Epidermal melanocyte (primary cell): ENCODE measurements around the gene ERH.

ENCODE experiments used
- DNase-seq: peaks from one replicate; pipeline ENCODE4 v3.0.0; 2011; ENCODE audit warnings: low spot score; ENCODE audit not compliant: insufficient read length

The ERH gene

GRCh38 chr14:69356903-69357543 is 41.1 kb downstream of the ERH start:
- DNase-seq: no peak

GRCh38 chr14:69355607-69356281 is 42.4 kb downstream of the ERH start:
- DNase-seq: no peak

GRCh38 chr14:69355154-69355597 is 42.9 kb downstream of the ERH start:
- no peak for DNase-seq

- no peak for DNase-seq
These were observed 43.5 kb downstream of the ERH start for GRCh38 chr14:69354383-69355153.

- no peak for DNase-seq
These were observed 44.9 kb downstream of the ERH start for GRCh38 chr14:69353168-69353567.

GRCh38 chr14:69351911-69352310 is 46.2 kb downstream of the ERH start:
- DNase-seq: no peak

GRCh38 chr14:69351385-69351784 is 46.7 kb downstream of the ERH start:
- no peak for DNase-seq

GRCh38 chr14:69350892-69351291 is 47.2 kb downstream of the ERH start:
- DNase-seq: no peak

GRCh38 chr14:69349091-69349777 is 48.9 kb downstream of the ERH start:
- DNase-seq: no peak

- no peak for DNase-seq
These were observed 51.4 kb downstream of the ERH start for GRCh38 chr14:69346710-69347109.

GRCh38 chr14:69345402-69345801 is 52.7 kb downstream of the ERH start:
- DNase-seq: no peak

- no peak for DNase-seq
These were observed 53.9 kb downstream of the ERH start for GRCh38 chr14:69344171-69344570.

- no peak for DNase-seq
These were observed 55.1 kb downstream of the ERH start for GRCh38 chr14:69342928-69343525.

GRCh38 chr14:69339426-69339825 is 58.7 kb downstream of the ERH start:
- DNase-seq: no peak

GRCh38 chr14:69337984-69338383 is 60.1 kb downstream of the ERH start:
- DNase-seq: no peak

GRCh38 chr14:69335371-69335771 is 62.7 kb downstream of the ERH start:
- DNase-seq: no peak

GRCh38 chr14:69334576-69334975 is 63.5 kb downstream of the ERH start:
- DNase-seq: no peak

GRCh38 chr14:69333791-69334337 is 64.2 kb downstream of the ERH start:
- no peak for DNase-seq

- DNase-seq: no peak
These were observed 65.2 kb downstream of the ERH start for GRCh38 chr14:69332782-69333395.

GRCh38 chr14:69331206-69331605 is 66.9 kb downstream of the ERH start:
- no peak for DNase-seq
